ENCODE data around the gene SLC8B1.
"Not testable (repeated sequence)": the region's sequence is repeated elsewhere in the genome, so short reads cannot be mapped to it uniquely, and the experiment has no call there.

SLC8B1 gene

GRCh38 chr12:113354192-113354591 is 19.3 kb upstream of the SLC8B1 start:
- DNase-seq = not testable (repeated sequence)

- no peak for DNase-seq
Observed at GRCh38 chr12:113351089-113351488, 16.2 kb upstream of the SLC8B1 start.

GRCh38 chr12:113348849-113349536 is 14.1 kb upstream of the SLC8B1 start:
- no peak for DNase-seq

DNA sequence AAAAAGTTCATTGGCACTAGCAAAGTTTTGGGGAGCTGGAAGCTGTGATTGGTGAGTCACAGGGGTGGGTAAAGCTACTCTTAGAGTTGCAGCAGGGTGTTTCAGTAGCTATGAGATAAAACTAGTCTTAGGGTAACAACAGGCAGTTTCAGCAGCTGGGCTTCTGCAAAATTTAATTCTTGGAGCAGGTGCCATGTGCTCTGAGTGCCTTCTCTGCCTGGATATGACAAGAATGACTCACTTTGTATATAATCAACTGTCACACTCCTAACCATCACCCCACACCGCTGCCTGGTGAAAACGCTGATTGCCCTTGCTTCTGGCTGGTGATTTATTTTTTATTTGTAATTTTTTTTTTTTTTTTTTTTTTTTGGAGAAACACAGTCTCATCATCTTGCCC is 13.0 kb upstream of the SLC8B1 start:
- DNase-seq = peak; percentile 69

GRCh38 chr12:113347107-113347506 is 12.2 kb upstream of the SLC8B1 start:
- DNase-seq = no peak

GRCh38 chr12:113346353-113346752 is 11.4 kb upstream of the SLC8B1 start:
- peak; percentile 42 for DNase-seq

- DNase-seq = no peak
Observed at GRCh38 chr12:113345318-113345717, 10.4 kb upstream of the SLC8B1 start.

GRCh38 chr12:113341535-113341934 is 6.6 kb upstream of the SLC8B1 start:
- peak; percentile 52 for DNase-seq

GRCh38 chr12:113340061-113340460 is 5.2 kb upstream of the SLC8B1 start:
- DNase-seq = no peak

DNA sequence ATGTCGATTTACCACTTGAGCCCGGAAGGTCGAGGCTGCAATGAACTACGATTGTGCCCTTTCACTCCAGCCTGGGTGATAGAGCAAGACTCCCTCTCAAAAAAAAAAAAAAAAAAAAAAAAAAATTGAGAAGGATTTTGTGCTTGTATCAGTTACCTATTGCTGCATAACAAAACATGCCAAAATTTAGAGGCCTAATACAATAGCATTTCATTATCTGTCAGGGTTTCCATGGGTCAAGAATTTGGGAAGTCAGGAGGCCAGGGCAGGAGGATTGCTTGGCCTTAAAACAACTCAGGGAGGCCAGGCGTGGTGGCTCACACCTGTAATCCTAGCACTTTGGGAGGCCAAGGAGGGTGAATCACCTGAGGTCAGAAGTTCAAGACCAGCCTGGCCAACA is 4.6 kb upstream of the SLC8B1 start:
- DNase-seq = no peak

DNA sequence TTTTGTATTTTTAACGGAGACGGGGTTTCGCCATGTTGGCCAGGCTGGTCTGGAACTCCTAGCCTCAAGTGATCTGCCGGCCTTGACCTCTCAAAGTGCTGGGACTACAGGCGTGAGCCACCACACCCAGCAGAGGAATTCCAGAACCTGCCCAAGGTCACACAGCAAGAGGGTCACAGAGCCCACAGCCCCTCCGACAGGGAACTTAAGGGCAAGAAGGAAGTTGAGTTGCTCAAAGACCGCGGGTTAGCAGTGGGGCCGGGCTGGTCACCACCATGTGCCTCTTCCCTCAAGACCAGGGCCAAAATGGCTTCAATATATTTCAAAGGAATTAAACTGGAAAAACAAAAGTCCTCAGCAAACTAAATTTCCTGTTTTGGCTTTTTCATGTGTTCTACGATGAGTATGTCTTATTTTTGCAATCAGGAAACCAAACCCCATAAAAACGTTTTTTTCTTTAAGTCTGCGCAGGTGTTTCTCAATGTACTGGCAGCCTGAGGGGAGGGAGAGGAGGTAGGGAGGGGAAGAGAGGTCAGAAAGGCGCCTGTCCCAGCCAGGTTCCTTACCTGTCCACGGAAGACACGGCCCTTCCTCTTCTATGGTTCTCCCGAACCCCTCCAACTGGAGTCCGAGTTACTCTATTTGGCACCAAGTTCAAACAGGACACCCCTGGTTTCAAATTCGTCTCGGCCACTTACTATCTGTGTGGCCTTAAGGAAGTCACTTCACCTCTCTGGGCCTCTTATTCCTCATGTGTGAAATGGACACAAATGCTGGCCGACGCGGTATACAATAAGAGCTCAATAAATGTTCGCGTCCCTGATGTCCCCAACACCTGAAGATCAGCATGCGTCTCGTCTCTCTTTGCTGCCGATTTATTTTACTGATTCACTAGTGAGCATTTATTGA is 778 bp downstream of the SLC8B1 start:
- DNase-seq = peak; percentile 34

- DNase-seq = no peak
Observed at GRCh38 chr12:113333418-113333750, 1.5 kb downstream of the SLC8B1 start.

GRCh38 chr12:113332688-113333417 is 2.1 kb downstream of the SLC8B1 start:
- peak; percentile 15 for DNase-seq

GRCh38 chr12:113330505-113330904 is 4.4 kb downstream of the SLC8B1 start:
- DNase-seq = no peak

DNA sequence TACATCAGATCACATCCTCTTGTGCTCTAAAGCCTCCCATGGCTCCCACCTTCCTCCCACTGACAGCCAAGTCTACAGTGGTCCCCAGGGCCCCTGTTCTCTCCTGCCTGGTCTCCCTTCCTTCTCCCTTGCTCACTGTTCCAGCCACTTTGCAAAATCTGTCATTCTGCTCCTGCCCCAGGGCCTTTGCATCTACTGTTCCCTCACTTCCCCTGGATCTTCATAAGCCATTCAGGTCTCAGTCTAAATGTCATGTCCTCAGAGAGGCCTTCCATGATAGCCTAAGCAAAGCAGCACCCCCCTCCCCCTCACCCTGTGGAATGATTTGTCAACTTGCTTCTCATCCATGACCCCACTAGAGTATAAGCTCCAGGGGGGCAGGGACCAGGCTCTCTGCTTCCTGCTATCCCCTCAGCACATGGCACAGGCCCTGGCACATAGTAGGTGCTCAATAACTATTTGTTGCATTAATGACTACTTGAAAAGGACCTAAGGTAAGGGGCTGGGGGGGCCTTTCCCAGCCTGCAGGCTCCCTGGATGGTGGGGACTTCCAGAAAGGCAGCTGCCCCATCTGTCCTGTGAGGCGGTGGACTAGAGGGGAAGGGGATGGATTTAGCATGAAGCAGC is 5.0 kb downstream of the SLC8B1 start:
- DNase-seq = no peak

DNA sequence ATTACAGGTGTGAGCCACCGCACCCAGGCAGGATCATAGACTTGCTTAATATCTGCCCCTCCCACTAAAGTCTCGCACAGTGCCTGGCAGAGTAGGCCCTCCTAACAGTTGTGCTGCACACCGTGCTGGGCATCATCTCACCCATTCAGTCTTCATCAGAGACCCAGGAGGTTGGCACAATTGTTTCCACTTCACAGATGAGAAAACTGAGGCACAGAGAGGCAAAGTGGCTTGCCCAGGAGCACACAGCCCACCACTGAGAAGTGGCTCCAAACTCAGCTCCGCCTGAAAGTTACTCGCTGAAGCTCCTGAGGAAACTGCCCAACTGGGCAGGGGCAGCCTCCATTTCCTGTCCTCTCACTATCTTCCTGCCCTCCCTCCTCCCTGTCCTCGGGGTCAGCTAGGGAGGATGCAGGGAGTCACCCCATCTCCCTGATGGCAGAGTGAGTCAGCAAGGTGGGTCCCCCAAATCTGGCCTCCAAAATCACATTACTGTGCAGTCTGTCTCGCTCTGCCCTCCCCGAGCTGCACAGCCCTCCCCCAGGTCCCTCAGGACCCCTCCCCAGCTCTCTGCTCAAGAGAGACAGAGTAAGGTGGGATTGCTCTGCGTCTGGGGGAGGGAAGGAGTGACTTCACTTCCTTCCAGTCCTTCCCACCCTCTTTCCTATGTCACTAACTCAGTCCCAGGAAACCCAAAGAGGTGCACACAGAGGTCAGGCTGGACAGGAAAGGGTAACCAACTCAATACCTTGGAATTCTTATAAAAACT is 5.7 kb downstream of the SLC8B1 start:
- DNase-seq = no peak

DNA sequence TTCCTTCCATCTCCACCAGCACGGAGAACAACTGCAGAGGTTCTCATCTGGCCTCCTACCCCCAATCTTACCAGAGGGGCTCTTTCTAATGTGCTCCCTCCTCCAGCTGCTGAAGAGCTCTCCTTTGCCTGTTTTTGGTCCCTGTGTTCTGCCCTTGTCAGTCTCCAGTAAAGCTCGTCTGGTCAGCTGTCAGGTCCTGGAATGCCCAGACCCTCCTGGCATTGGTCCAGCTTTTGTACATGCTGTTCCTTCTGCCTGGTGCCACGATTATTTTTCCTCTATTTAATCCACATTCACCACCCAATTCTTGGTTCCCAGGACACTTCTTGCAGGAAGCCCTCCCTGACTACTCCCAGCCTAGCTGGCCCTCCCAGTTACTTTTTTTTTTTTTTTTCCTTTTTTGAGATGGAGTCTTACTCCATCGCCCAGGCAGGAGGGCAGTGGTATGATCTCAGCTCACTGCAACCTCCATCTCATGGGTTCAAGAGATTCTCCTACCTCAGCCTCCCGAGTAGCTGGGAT is 6.5 kb downstream of the SLC8B1 start:
- no peak for DNase-seq

- no peak for DNase-seq
Observed at GRCh38 chr12:113326775-113327395, 8.0 kb downstream of the SLC8B1 start.

GRCh38 chr12:113325916-113326315 is 9.0 kb downstream of the SLC8B1 start:
- DNase-seq = no peak

GRCh38 chr12:113322343-113322742 is 12.6 kb downstream of the SLC8B1 start:
- DNase-seq = peak; percentile 89

- DNase-seq = no peak
Observed at GRCh38 chr12:113320401-113320800, 14.5 kb downstream of the SLC8B1 start.

All from MV-4-11 (cell line).